OCI-M2 (cell line): ENCODE measurements around the gene ASF1B.

Source experiments
- DNase-seq: peaks from one replicate; lab custom pipeline; 2025; ENCODE audit not compliant: unreplicated experiment; lab: John Stamatoyannopoulos, UW

Gene ASF1B

GRCh38 chr19:14138576-14139265 is 2.3 kb upstream of the ASF1B start:
- DNase-seq = no peak

- no peak for DNase-seq
These were observed 342 bp downstream of the ASF1B start for GRCh38 chr19:14135985-14136508.

- DNase-seq = no peak
These were observed 1.0 kb downstream of the ASF1B start for GRCh38 chr19:14135355-14135754.

DNA sequence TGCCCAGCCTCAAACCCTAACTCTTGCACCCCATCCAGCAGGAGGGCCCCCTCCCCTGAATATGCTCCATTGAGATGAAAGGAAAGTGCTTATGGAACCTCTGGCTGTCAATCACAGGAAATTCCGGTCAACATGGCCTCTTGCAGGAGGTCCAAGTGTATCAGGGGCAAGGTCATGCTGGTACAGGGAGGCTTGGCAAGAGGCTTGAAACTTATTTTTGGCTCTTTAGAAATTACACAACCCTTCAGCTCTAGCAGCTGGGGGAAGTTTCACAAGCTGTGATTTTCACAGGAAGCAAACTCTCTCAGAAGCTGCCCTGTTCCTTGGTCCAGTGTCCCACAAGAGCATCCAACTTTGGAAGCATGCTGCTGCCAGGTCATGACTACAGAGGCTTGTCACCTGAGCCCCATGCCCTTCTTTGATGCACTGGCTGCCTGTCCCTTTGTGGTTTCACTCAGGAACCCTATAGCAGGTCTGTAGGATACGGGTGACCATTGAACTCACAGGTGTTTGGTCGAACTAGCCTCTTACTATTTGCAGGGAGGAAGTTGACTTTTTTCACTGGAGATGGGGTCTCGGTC is 8.4 kb downstream of the ASF1B start:
- DNase-seq = no peak

DNA sequence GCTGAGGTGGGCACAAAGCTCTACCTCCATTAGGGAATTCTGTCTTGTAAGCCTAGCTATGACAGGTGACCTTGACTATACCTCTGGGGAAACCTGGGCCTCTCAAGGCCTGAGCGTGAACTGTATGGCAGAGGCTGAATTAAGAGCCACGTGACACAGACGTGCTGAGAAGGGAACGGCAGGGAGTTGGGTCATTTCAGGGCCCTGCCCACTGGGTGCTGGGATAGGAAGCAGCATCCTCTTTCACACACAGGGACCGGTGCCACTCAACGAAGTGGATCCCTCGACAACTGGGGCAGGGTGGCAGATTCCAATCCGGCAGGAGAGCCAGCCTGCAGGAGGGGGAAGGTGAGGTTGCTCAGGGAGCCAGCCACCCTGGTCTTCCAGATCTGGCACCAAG is 9.2 kb downstream of the ASF1B start:
- no peak for DNase-seq

DNA sequence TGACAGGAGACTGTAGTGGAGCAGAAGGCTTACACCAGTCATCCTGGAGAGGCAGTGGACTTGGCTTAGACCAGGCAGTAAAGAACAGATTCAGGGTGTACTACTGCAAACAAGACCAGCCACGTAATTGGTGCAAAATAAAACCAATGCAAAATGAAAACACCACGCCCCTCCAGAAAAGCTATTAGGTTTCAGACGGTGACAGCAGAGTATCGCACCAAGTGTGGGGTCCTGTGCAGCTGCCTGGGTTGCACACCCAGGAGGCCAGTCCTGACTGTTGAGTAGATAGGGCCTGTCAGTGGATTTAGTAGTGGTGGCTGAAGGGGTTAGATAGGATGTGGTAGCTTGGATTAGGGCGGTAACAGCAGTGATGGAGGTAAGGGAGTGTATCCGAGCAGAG is 13.5 kb downstream of the ASF1B start:
- DNase-seq = no peak

DNA sequence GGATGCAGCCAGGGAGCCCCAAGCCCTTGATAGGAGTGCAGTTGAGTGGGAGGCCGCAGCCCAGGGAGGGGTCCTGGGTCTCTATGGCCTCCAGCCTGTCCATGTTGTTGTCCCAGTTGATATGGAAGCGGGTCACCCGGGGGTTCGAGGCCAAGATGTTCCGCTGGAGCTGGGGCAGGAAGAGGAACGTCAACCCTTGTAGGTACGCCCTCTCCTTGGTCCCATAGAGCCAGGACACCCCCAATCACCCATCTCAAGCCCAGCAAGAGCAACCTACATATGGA is 15.9 kb downstream of the ASF1B start:
- no peak for DNase-seq

- no peak for DNase-seq
These were observed 16.5 kb downstream of the ASF1B start for GRCh38 chr19:14119644-14120496.

- no peak for DNase-seq
These were observed 17.2 kb downstream of the ASF1B start for GRCh38 chr19:14119146-14119545.

- DNase-seq = peak; percentile 33
These were observed 18.0 kb downstream of the ASF1B start for GRCh38 chr19:14118165-14119051.

DNA sequence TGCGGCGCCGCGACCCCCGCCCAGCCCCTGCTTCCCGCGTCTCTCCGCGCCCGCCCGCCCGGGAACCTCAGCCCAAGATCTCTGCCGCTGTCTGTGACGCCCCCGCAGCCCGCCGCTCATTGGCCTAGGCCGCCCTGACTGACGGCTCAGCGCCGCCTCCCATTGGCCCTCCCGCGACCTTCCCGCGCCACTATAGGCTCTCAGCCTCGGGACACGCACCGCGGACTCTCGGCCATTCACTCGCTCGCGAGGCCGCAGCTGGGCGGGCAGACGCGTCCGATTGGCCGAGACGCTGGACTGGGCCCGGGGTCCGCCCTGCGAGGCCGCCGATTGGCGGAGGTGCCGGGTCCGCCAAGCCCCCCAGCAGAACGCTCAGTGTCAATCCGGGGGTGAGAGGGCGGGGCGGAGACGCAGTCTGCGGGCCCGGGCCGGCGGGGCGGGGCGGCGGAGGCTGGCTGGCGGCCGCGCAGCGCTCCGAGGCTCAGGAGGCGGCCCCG is 18.7 kb downstream of the ASF1B start, which contains the start of gene PRKACA:
TSS of gene PRKACA (minus strand) at position 95 of the 497 bp plus-strand sequence. CDS start 215 bp downstream, outside the sequence.
- peak; percentile 97 for DNase-seq

- no peak for DNase-seq
These were observed 19.3 kb downstream of the ASF1B start for GRCh38 chr19:14116918-14117578.

GRCh38 chr19:14116525-14116917 is 19.9 kb downstream of the ASF1B start:
- DNase-seq = no peak

- no peak for DNase-seq
These were observed 20.6 kb downstream of the ASF1B start for GRCh38 chr19:14115756-14116155.

DNA sequence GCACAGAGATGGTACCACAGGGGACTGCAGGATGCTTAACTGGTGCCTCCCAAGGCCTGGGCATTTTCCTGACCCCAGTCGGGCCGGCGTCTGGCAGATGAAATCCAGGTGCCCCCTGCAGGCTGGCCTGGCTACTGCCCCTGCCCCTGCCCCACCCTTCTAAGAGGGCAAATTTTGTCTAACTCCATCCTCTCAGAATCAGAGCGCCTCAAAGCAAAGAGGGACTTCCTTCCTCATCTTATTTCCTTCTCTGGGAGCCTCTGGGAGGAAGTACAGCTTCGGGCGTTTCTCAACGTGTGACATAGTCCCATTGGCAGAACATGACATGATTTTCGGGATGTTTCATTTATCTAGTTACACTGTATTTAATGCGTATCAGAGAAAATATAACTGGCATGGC is 21.5 kb downstream of the ASF1B start:
- DNase-seq = no peak

- DNase-seq = no peak
These were observed 21.9 kb downstream of the ASF1B start for GRCh38 chr19:14114439-14114838.

DNA sequence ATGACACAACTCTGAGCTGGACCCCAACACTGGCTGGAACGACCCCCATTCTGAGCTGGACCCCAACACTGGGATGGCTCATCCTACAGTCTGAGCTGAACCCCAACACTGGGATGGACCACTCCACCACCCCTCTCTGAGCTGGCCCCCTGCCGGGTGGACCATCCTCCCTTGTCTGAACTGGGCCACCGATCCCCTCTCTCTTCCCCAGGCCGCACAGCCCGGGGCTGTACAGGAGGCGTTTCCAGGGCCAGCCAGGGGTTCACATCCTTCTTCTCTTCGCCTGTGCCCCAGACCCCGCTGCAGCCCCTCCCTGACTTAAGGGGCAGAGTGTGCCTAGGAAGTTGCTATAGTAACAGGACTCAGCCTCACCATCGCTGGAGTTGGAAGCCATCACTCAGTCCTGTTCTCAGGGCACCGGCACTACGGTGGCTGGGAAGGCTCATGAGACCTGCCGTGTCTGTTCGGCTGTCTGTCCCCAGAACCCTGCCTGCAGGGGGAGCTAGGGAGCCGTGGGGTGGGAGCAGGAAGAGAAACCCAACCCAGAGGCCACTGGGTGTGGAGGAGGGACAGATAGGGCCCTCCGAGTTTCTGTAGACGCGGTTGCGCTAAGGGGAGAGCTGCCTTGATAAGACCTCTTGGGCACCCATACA is 22.5 kb downstream of the ASF1B start:
- DNase-seq = no peak

GRCh38 chr19:14112809-14113385 is 23.5 kb downstream of the ASF1B start:
- DNase-seq = no peak

- DNase-seq = no peak
These were observed 24.2 kb downstream of the ASF1B start for GRCh38 chr19:14112051-14112808.
